Liver (tissue), 9 donors: ENCODE measurements around the gene VWA2. TPM values are rescaled to one million over a fixed set of nuclear protein-coding genes. Genes with fewer than 3 reads are reported as not detected.

Experiments
- DNase-seq: peaks from one replicate; pipeline ENCODE4 v3.0.0-alpha.2; 2017; ENCODE audit warnings: low spot score
- H3K27ac ChIP-seq, 2 donors: one replicate each; pipeline ENCODE4 v1.7.0; 2013; ENCODE audit warnings: inconsistent platforms in 2 of 2, low read length in 2 of 2, control low read depth in 1 of 2, low read depth in 1 of 2, mild to moderate bottlenecking in 1 of 2
- H3K27me3 ChIP-seq, 4 donors: one replicate each; pipeline versions ENCODE4 v1.6.1 to v1.7.0; 2013; ENCODE audit warnings: low read length in 3 of 4, inconsistent platforms in 1 of 4, mild to moderate bottlenecking in 1 of 4, moderate library complexity in 1 of 4; ENCODE audit not compliant: control insufficient read depth in 4 of 4, insufficient read depth in 4 of 4
- H3K36me3 ChIP-seq, 4 donors: one replicate each; pipeline versions ENCODE4 v1.6.1 to v1.7.0; 2013; ENCODE audit warnings: low read length in 3 of 4, mild to moderate bottlenecking in 3 of 4, low read depth in 1 of 4, moderate library complexity in 1 of 4; ENCODE audit not compliant: control insufficient read depth in 4 of 4, insufficient read depth in 3 of 4
- H3K4me1 ChIP-seq, 4 donors: one replicate each; pipeline versions ENCODE4 v1.6.1 to v1.7.0; 2013; ENCODE audit warnings: low read length in 3 of 4, mild to moderate bottlenecking in 3 of 4, moderate library complexity in 1 of 4; ENCODE audit not compliant: control insufficient read depth in 4 of 4, insufficient read depth in 4 of 4
- H3K4me3 ChIP-seq, 3 donors: one replicate each; pipeline versions ENCODE4 v1.6.1 to v1.7.0; 2013; ENCODE audit warnings: low read length in 3 of 3, control low read depth in 1 of 3, low read depth in 1 of 3, mild to moderate bottlenecking in 1 of 3
- H3K9ac ChIP-seq, 2 donors: one replicate each; pipeline ENCODE4 v1.7.0; 2013; ENCODE audit warnings: low read length in 2 of 2, mild to moderate bottlenecking in 2 of 2, moderate library complexity in 2 of 2, control low read depth in 1 of 2, low read depth in 1 of 2
- H3K9me3 ChIP-seq, 4 donors: one replicate each; pipeline versions ENCODE4 v1.6.1 to v1.7.0; 2013; ENCODE audit warnings: low read length in 3 of 4; ENCODE audit not compliant: control insufficient read depth in 4 of 4
- CTCF ChIP-seq: fragments of 150-350 bp; IDR thresholded peaks from 2 replicates; pipeline ENCODE4 v1.5.1; 2017; ENCODE audit warnings: improper control_type of control experiment, low read depth, low read length; ENCODE audit not compliant: missing input control
- EGR1 ChIP-seq, 2 donors: IDR thresholded peaks; 2 replicates each; pipeline ENCODE4 v1.6.1; 2016 to 2018; ENCODE audit warnings: antibody characterized with exemption in 2 of 2, low read depth in 2 of 2
- FOXA1 ChIP-seq: IDR thresholded peaks from 2 replicates; pipeline ENCODE4 v1.6.1; 2016; ENCODE audit warnings: antibody characterized with exemption
- FOXA2 ChIP-seq: IDR thresholded peaks from 2 replicates; pipeline ENCODE4 v1.6.1; 2016; ENCODE audit warnings: antibody characterized with exemption
- HNF4A ChIP-seq, 2 donors: conservative IDR thresholded peaks; 2 replicates each; pipeline ENCODE4 v1.6.1; 2016; ENCODE audit warnings: antibody characterized with exemption in 2 of 2, mild to moderate bottlenecking in 2 of 2
- HNF4G ChIP-seq: IDR thresholded peaks from 2 replicates; pipeline ENCODE4 v1.6.1; 2016; ENCODE audit warnings: antibody characterized with exemption
- MAX ChIP-seq: IDR thresholded peaks from 2 replicates; pipeline ENCODE4 v1.6.1; 2016; ENCODE audit warnings: antibody characterized with exemption
- NR2F2 ChIP-seq: IDR thresholded peaks from 2 replicates; pipeline ENCODE4 v1.6.1; 2016; ENCODE audit warnings: antibody characterized with exemption
- RAD21 ChIP-seq, 2 donors: IDR thresholded peaks; 2 replicates each; pipeline ENCODE4 v1.6.1; 2016; ENCODE audit warnings: antibody characterized with exemption in 2 of 2, mild to moderate bottlenecking in 2 of 2
- REST ChIP-seq: IDR thresholded peaks from 2 replicates; pipeline ENCODE4 v1.6.1; 2016; ENCODE audit warnings: antibody characterized with exemption, mild to moderate bottlenecking
- RXRA ChIP-seq, 2 donors: IDR thresholded peaks; 2 replicates each; pipeline ENCODE4 v1.6.1; 2017 to 2018; ENCODE audit warnings: antibody characterized with exemption in 2 of 2, mild to moderate bottlenecking in 1 of 2
- SP1 ChIP-seq: IDR thresholded peaks from 2 replicates; pipeline ENCODE4 v1.6.1; 2018; ENCODE audit warnings: antibody characterized with exemption, mild to moderate bottlenecking
- TAF1 ChIP-seq: conservative IDR thresholded peaks from 2 replicates; pipeline ENCODE4 v1.6.1; 2016; ENCODE audit warnings: antibody characterized with exemption, mild to moderate bottlenecking
- YY1 ChIP-seq: IDR thresholded peaks from 2 replicates; pipeline ENCODE4 v1.6.1; 2016; ENCODE audit warnings: antibody characterized with exemption, mild to moderate bottlenecking
- WGBS: extraction: QIAGEN DNeasy Blood & Tissue Kit; methylation state at CpG from one replicate; pipeline ENCODE4 v1.1.7; 2013; 5-methylcytosine and 5-hydroxymethylcytosine counted together
- polyA plus RNA-seq, 2 donors: library from polyadenylated mRNA; stranded (reverse) in 1 of 2; unstranded in 1 of 2; fragments of 200-250 nt in 1 of 2; fragments of >200 nt in 1 of 2; fragmentation: Nextera tagmentation in 1 of 2; extraction: Ambion mirVana in 1 of 2; gene quantifications; one replicate each; pipeline versions ENCODE4 v1.2.1 to v1.2.3, GENCODE V29; 2013 to 2015
- total RNA-seq, 2 donors: library from RNA; depleted of rRNA; stranded (reverse); fragments of >200 nt; gene quantifications; one replicate each; pipeline ENCODE4 v1.2.3, GENCODE V29; 2014
- TF ChIP-seq, protein P1 (sequence below): IDR thresholded peaks from 2 replicates; pipeline ENCODE4 v1.6.1; 2016; ENCODE audit warnings: antibody characterized with exemption
- TF ChIP-seq, protein P2 (sequence below): IDR thresholded peaks from 2 replicates; pipeline ENCODE4 v1.6.1; 2016; ENCODE audit warnings: antibody characterized with exemption
- donor health status: healthy.
- donor health status: healthy.
- donor health status: healthy.
- donor health status: healthy.
- donor health status: healthy.

The VWA2 gene
- total and polyA plus RNA-seq, 4 donors, result 0.05 to 0.25 TPM; not detected in 2

GRCh38 chr10:114283535-114284234, 44.6 kb downstream of the VWA2 start:
- Histone ChIP-seq H3K36me3 (no peaks in the 10 kb centered on the region), H3K9ac (no peak overlapping the region), H3K4me3 (no peak overlapping the region), H3K9me3 (no peaks in the 10 kb centered on the region), H3K27me3 (no peaks in the 10 kb centered on the region), H3K4me1 (no peaks in the 10 kb centered on the region), H3K27ac (no peak overlapping the region)
- TF ChIP-seq CTCF (no peak), HNF4G (no peak)
- WGBS, result 91% methylated on average over 6 of the region's 6 CpGs
- DNase-seq, result no peak

DNA sequence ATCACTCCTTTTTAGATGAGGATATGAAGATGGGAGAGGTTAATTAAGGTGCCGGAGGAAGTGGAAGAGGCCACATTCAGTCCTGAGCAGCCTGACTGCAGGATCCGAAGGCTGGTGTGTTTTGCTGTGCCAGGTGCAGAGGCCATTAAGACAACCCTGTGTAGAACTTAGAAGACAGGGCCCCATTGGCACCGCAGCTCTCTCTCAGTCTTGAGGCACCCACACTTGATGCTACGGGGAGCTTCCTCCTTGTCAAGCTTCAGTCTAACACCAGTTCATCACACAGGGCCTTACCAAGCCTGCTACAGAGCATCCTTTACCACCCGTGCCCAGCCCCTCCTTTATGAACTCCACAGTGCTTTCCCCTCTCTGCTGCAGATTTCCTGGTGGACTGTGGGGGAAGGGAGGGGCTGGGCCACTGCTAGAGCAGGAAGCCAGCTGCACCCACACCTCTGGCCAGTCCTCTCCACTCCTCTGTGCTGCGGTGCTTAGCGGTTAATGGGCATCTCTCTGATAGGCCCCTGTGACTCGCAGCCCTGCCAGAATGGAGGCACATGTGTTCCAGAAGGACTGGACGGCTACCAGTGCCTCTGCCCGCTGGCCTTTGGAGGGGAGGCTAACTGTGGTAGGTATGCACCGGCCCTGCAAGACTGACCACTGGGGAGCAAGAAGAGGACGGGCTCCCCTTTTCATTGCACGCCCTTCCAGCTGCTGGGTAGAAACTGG, 45.5 kb downstream of the VWA2 start:
- Histone ChIP-seq H3K9ac (no peak overlapping the region), H3K27me3 (no peaks in the 10 kb centered on the region), H3K9me3 (no peaks in the 10 kb centered on the region), H3K4me1 (no peaks in the 10 kb centered on the region), H3K4me3 (no peak overlapping the region), H3K27ac (no peak overlapping the region), H3K36me3 (no peaks in the 10 kb centered on the region)
- WGBS, result 85% methylated on average over 13 of the region's 13 CpGs
- TF ChIP-seq RAD21 (IDR thresholded peaks at IDR 0.05) (no peak), FOXA2 (no peak), HNF4A (conservative IDR thresholded peaks at IDR 0.05) (no peak), TAF1 (no peak), HNF4G (no peak), EGR1 (IDR thresholded peaks at IDR 0.05; ENCODE audit: low read depth in 2 of 2) (no peak), NR2F2 (no peak), YY1 (no peak)
- TF ChIP-seq, protein P1, sequence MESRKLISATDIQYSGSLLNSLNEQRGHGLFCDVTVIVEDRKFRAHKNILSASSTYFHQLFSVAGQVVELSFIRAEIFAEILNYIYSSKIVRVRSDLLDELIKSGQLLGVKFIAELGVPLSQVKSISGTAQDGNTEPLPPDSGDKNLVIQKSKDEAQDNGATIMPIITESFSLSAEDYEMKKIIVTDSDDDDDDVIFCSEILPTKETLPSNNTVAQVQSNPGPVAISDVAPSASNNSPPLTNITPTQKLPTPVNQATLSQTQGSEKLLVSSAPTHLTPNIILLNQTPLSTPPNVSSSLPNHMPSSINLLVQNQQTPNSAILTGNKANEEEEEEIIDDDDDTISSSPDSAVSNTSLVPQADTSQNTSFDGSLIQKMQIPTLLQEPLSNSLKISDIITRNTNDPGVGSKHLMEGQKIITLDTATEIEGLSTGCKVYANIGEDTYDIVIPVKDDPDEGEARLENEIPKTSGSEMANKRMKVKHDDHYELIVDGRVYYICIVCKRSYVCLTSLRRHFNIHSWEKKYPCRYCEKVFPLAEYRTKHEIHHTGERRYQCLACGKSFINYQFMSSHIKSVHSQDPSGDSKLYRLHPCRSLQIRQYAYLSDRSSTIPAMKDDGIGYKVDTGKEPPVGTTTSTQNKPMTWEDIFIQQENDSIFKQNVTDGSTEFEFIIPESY, result no peak
- no peak for DNase-seq

DNA sequence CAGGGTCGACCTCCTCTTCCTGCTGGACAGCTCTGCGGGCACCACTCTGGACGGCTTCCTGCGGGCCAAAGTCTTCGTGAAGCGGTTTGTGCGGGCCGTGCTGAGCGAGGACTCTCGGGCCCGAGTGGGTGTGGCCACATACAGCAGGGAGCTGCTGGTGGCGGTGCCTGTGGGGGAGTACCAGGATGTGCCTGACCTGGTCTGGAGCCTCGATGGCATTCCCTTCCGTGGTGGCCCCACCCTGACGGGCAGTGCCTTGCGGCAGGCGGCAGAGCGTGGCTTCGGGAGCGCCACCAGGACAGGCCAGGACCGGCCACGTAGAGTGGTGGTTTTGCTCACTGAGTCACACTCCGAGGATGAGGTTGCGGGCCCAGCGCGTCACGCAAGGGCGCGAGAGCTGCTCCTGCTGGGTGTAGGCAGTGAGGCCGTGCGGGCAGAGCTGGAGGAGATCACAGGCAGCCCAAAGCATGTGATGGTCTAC, 46.9 kb downstream of the VWA2 start:
- WGBS, result 86% methylated on average over 31 of the region's 31 CpGs
- H3K27ac ChIP-seq, result no peak overlapping the region
- DNase-seq, result no peak
- TF ChIP-seq EGR1 (IDR thresholded peaks at IDR 0.05; ENCODE audit: low read depth in 2 of 2), result no peak
- no peak for TF ChIP-seq NR2F2
- TF ChIP-seq RXRA (IDR thresholded peaks at IDR 0.05), result no peak
- no peak for TF ChIP-seq YY1
- TF ChIP-seq, protein P1, result no peak
- no peak for TF ChIP-seq REST
- TF ChIP-seq, protein P2, sequence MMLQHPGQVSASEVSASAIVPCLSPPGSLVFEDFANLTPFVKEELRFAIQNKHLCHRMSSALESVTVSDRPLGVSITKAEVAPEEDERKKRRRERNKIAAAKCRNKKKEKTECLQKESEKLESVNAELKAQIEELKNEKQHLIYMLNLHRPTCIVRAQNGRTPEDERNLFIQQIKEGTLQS, result no peak
- no peak for TF ChIP-seq HNF4A (conservative IDR thresholded peaks at IDR 0.05)
- no peak for TF ChIP-seq TAF1
- no peak for TF ChIP-seq RAD21 (IDR thresholded peaks at IDR 0.05)
- TF ChIP-seq SP1, result no peak
- no peak for TF ChIP-seq FOXA1
- no peak for TF ChIP-seq FOXA2
- TF ChIP-seq MAX, result no peak

More for the DNA sequence above, 46.9 kb downstream of the VWA2 start:
- Histone ChIP-seq H3K4me1 (no peaks in the 10 kb centered on the region), H3K36me3 (no peaks in the 10 kb centered on the region), H3K9ac (no peak overlapping the region), H3K4me3 (no peak overlapping the region), H3K27me3 (no peaks in the 10 kb centered on the region), H3K9me3 (no peaks in the 10 kb centered on the region)
